GM19395 (cell line): ENCODE data around the gene LETMD1.
A peak's percentile ranks its signal among the peaks of the same experiment; 100 is the strongest.

ENCODE experiments used
- ATAC-seq: cut with Tn5 transposase; IDR thresholded peaks from one replicate; pipeline ENCODE4 v1.9.1; 2021; ENCODE audit warnings: mild to moderate bottlenecking, moderate library complexity; ENCODE audit not compliant: unreplicated experiment

Gene LETMD1

GRCh38 chr12:51025836-51026638 lies 22.1 kb upstream of the LETMD1 start, which contains the start of gene SLC11A2:
Gene SLC11A2 (minus strand): TSS chr12:51026384. CDS start chr12:51010728, 15,656 bp downstream.
- ATAC-seq = peak; percentile 86

GRCh38 chr12:51027342-51027835 lies 20.7 kb upstream of the LETMD1 start:
- no peak for ATAC-seq

GRCh38 chr12:51028126-51028812 lies 19.9 kb upstream of the LETMD1 start:
- no peak for ATAC-seq

GRCh38 chr12:51028813-51029150 lies 19.3 kb upstream of the LETMD1 start:
- no peak for ATAC-seq

- no peak for ATAC-seq
Observed at GRCh38 chr12:51033048-51033447, 15.1 kb upstream of the LETMD1 start.

- no peak for ATAC-seq
Observed at GRCh38 chr12:51033457-51034089, 14.6 kb upstream of the LETMD1 start.

- ATAC-seq = no peak
Observed at GRCh38 chr12:51036279-51036678, 11.8 kb upstream of the LETMD1 start.

- no peak for ATAC-seq
Observed at GRCh38 chr12:51048661-51049251, 629 bp downstream of the LETMD1 start.

GRCh38 chr12:51049525-51049924 lies 1.4 kb downstream of the LETMD1 start:
- no peak for ATAC-seq

- no peak for ATAC-seq
Observed at GRCh38 chr12:51051787-51052186, 3.7 kb downstream of the LETMD1 start.

GRCh38 chr12:51055060-51055459 lies 6.9 kb downstream of the LETMD1 start:
- ATAC-seq = no peak

- no peak for ATAC-seq
Observed at GRCh38 chr12:51056242-51056641, 8.1 kb downstream of the LETMD1 start.

GRCh38 chr12:51059086-51059485 lies 11.0 kb downstream of the LETMD1 start:
- ATAC-seq = no peak

- no peak for ATAC-seq
Observed at GRCh38 chr12:51062631-51063397, 14.7 kb downstream of the LETMD1 start.

GRCh38 chr12:51065530-51065929 lies 17.4 kb downstream of the LETMD1 start:
- no peak for ATAC-seq

- no peak for ATAC-seq
Observed at GRCh38 chr12:51067229-51067628, 19.1 kb downstream of the LETMD1 start.

GRCh38 chr12:51067771-51068170 lies 19.6 kb downstream of the LETMD1 start:
- ATAC-seq = no peak

- ATAC-seq = no peak
Observed at GRCh38 chr12:51070004-51070403, 21.9 kb downstream of the LETMD1 start.

GRCh38 chr12:51071663-51072062 lies 23.5 kb downstream of the LETMD1 start:
- no peak for ATAC-seq

GRCh38 chr12:51075390-51075789 lies 27.3 kb downstream of the LETMD1 start:
- no peak for ATAC-seq
